ENCODE measurements around the gene ZNF320. TPM values are rescaled to one million over a fixed set of nuclear protein-coding genes. Genes with fewer than 3 reads are reported as not detected.
"Not testable (repeated sequence)": the region's sequence is repeated elsewhere in the genome, so short reads cannot be mapped to it uniquely, and the experiment has no call there.

Gene ZNF320
- total RNA-seq, 2 experiments from 2014 or later, result 11.2 to 13.3 TPM

- CTCF ChIA-PET, result no interaction called here
- POLR2A ChIA-PET, result no interaction called here
Observed at GRCh38 chr19:52923778-52924593, 26.6 kb upstream of the ZNF320 start.

DNA sequence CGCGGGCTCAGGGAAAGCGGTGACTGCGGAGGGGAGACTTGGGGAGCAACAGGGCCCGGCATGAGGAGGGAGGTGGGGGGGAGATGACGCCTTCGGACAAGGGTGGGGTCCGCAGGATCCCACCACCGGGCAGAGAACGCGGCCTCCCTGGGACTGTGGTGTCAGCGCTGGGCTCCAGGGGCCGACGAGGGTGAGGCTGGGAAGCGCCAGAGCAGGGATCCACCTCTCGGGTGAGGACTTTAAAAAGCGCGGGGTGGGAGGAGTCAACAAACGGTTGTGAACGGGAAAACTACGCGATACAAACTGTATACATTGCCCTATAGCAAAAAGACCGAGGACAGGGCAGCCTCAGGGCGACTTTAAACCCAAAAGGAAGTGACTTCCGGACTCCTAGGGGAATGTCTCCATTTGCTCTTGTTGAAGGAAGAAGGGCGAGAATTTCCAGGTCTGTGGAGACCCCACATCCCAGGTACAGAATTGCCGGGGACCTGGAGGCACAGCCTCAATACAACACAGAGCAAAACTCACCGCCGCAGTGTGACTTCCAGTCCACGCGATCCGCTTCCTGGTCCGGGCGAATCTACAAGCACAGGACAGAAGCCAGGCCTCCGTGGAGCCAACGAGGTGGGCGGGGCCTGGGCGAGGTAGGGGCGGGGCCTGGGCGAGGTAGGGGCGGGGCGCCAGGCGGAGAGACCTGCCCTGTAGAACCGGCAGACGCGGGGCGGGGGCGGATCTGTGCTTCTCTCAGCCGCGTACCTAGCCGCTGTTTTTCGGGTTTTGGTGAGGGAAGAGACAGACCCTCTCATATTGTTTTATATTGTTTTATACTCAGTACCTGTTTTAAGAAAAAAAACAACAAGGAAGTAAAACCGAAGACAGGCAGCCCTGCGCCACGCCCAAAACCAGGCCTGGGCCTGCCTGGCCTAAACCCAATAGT is 25.7 kb upstream of the ZNF320 start, which contains the start of gene ZNF888:
ZNF888 (minus strand) TSS at position 588 of the 937 bp plus-strand sequence. CDS start 5,555 bp downstream, outside the sequence.
- POLR2A ChIA-PET, result no interaction called here
- CTCF ChIA-PET, result no interaction called here

DNA sequence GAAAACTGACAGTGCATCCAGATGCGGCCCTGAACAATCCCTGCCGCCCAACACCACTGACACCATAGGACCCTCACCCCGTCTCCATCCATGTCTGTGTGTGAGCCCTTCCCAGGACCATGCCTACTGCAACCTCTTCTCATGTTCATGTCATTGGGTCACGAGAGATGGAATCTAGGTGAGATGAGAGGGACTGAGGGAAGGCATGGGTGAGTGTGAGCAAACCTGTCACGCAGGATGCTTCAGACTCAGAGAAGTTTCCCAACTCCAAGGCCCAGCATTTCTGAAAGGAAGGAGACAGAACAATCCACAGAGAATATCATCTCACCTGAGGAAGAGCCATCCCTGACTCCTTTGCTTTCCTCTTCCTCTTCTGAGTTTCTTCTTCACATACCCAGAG is 20.1 kb upstream of the ZNF320 start:
- CTCF ChIA-PET, result no interaction called here
- POLR2A ChIA-PET, result no interaction called here

DNA sequence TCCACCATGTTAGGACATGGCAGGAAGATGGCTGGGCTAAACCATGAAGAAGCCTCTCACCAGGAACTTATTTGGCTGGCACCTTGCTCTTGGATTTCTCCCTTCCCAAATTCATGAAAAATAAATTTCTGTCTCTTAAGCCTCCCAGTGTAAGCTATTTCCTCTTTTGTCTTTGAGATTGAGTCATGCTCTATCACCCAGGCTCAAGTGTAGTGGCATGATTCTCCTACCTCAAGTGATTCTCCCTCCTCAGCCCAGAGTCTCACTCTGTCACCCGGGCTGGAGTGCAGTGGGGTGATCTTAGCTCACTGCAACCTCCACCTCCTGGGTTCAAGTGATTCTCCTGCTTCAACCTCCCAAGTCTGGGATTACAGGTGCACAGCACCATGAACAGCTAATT is 13.2 kb upstream of the ZNF320 start:
- ChIA-PET POLR2A (no interaction called here), CTCF (no interaction called here)

GRCh38 chr19:52904052-52904780 is 6.8 kb upstream of the ZNF320 start:
- CTCF ChIA-PET, POLR2A ChIA-PET: not testable (repeated sequence)

- POLR2A ChIA-PET, result no interaction called here
- CTCF ChIA-PET, result no interaction called here
Observed at GRCh38 chr19:52901842-52902241, 4.4 kb upstream of the ZNF320 start.

DNA sequence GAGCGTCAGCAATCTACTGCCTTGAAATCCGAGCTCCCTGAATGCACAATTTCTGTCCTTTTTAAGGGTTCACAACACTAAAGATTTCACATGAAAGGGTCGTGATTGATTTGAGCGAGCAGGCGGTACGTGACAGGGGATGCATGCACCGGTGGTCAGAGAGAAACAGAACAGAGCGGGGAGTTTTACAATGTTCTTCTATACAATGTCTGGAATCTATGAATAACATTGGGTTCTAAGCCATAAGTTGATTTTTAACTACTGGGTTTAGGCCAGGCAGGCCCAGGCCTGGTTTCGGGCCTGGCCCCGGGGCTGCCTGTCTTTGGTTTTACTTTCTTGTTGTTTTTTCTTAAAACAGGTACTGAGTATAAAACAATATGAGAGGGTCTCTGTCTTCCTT is 1.2 kb upstream of the ZNF320 start:
- CTCF ChIA-PET, POLR2A ChIA-PET: not testable (repeated sequence)

DNA sequence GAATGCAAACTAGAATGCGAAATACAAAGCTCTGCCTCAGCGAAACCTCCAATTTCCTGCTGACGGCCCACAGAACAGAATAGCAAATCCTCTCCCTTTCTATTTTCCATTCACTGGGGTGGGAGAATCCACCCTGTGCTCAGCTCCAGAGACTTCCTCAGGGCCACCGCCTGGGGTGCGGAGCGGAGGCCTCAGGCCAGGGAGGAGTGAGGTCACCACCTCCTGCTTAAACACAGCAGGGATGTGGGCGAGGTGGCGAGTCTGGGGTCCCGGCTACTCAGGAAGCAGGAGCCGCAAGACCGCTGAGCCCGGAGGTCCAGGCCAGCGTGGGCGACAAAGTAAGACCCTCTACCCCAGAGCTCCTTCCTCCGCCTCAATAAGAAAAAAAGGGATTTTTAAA is 666 bp upstream of the ZNF320 start:
- CTCF ChIA-PET, result interaction anchor here (0.9 kb wide), 1 partner anchor 65 kb away, joined by 3 read pairs; no protein-coding TSS in a partner anchor
- POLR2A ChIA-PET, result interaction anchor here (0.6 kb wide), 1 partner anchor 37 kb away, joined by 4 read pairs; no protein-coding TSS in a partner anchor

GRCh38 chr19:52896431-52897137 is 851 bp downstream of the ZNF320 start:
- CTCF ChIA-PET, result no interaction called here
- POLR2A ChIA-PET, result no interaction called here

- ChIA-PET POLR2A (no interaction called here), CTCF (no interaction called here)
Observed at GRCh38 chr19:52891336-52891735, 6.1 kb downstream of the ZNF320 start.

GRCh38 chr19:52889931-52890330 is 7.5 kb downstream of the ZNF320 start:
- CTCF ChIA-PET, result no interaction called here
- POLR2A ChIA-PET, result no interaction called here

DNA sequence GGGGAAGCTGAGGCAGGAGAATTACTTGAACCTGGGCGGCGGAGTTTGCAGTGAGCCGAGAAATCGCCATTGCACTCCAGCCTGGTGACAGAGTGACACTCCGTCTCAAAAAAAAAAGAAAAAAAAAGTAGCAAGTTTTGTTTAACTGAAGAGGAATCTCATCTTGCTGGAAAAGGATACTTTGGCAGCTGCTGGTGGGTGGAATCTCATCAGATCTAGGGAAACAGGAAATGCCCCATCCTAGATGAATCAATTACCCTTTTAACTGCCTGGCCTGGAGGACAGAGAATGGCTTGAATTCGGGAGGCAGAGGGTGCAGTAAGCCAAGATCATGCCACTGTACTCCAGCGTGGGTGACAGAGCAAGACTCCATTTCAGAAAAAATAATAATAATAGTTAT is 8.4 kb downstream of the ZNF320 start:
- CTCF ChIA-PET, result no interaction called here
- POLR2A ChIA-PET, result no interaction called here

DNA sequence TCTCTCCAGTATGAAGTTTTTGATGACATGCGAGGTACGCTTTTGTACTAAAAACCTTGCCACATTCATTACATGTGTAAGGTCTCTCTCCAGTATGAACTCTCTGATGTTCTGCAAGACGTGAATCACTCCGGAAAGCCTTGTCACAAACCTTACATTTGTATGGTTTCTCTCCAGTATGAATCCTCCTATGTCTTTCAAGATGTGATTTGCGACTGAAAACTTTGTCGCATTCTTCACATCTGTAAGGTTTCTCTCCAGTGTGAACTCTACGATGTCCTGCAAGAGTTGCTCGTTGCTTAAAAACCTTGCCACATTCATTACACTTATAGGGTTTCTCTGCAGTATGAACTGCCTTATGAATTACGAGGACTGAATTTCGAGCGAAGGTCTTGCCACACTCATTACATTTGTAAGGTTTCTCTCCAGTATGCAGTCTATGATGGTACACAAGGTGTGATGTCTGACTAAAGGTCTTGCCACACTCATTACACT is 16.5 kb downstream of the ZNF320 start:
- POLR2A ChIA-PET, result no interaction called here
- CTCF ChIA-PET, result no interaction called here

- CTCF ChIA-PET, POLR2A ChIA-PET: not testable (repeated sequence)
Observed at GRCh38 chr19:52872996-52873395, 24.4 kb downstream of the ZNF320 start.

- CTCF ChIA-PET, result no interaction called here
- POLR2A ChIA-PET, result no interaction called here
Observed at GRCh38 chr19:52871466-52871865, 26.0 kb downstream of the ZNF320 start.

DNA sequence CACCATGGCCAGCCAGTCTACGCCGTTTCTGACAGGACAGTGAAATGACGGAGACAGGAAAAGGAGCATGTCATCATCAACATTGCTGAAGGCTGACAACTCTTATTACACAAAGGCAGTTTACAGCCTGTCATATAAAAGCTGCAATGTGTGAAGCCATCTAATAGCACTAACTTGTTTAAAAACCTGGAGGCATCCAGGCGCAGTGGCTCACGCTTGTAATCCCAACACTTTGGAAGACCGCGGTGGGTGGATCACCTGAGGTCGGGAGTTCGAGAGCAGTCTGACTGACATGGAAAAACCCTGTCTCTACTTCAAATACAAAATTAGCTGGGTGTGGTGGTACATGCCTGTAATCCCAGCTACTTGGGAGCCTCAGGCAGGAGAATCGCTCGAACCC is 29.4 kb downstream of the ZNF320 start:
- POLR2A ChIA-PET, CTCF ChIA-PET: not testable (repeated sequence)

DNA sequence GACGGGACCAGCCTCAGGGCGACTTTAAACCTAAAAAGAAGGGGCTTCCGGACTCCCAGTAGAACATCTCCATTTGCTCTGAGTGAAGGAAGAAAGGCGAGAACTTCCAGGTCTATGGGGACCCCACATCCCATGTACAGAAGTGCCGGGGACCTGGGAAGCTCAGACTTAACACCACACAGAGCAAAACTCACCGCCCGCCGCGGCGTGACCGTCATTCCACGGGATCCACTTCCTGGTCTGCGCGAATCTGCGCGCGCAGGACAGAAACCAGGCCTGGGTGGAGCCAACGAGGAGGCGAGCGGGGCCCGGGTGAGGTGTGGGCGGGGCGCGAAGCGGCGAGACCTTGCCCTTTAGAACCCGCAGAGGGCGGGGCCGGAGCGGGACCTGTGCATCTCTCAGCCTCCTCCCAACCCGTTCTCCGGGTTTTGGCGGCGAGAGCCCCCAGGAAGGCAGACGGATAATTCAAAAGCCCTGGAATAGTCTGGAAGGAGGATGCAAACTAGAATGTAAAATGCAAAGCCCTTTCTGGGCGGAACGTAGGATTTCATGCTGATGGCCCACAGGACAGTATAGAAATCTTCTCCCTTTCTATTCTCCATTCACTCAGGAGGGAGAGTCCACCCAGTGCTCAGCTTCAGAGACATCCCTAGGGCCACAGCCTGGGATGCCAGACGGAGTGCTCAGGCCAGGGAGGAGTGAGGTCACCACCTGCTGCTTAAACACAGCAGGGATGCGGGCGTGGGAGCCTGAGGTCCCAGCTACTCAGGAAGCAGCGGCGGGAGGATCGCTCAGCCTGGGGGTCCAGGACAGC is 39.9 kb downstream of the ZNF320 start, which contains the start of gene ZNF468:
ZNF468 (minus strand) TSS at position 242 of the 814 bp plus-strand sequence. CDS start 3,347 bp downstream, outside the sequence.
- POLR2A ChIA-PET, result not testable (repeated sequence)

GRCh38 chr19:52856540-52857377 is 40.7 kb downstream of the ZNF320 start:
- CTCF ChIA-PET, POLR2A ChIA-PET: not testable (repeated sequence)

More for the DNA sequence above, 39.9 kb downstream of the ZNF320 start, which contains the start of gene ZNF468:
- CTCF ChIA-PET, result not testable (repeated sequence)

All from activated CD8-positive, alpha-beta memory T cell treated with anti-CD3 and anti-CD28 coated beads for 36 hours (primary cell).